ENCODE measurements around the gene CCDC69.
"Not testable (repeated sequence)": the region's sequence is repeated elsewhere in the genome, so short reads cannot be mapped to it uniquely, and the experiment has no call there.

Gene CCDC69

DNA sequence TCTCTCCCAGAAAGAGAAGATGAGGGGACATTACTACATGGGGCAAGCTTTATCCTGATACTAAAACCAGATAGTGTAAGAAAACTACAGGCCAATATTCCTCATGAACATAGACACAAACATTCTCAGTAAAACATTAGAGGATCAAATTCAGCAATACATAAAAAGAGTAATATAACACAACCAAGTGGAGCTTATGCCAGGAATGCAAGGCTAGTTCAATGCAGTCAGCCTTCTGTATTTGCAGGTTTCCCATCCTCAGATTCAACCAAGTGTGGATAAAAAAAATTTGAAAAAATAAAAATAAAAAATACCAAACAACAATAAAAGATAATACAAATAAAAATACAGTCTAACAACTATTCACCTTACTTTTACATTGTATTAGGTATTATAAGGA, 31.3 kb downstream of the CCDC69 start:
- DNase-seq (ENCODE audit: low read depth) = no peak

DNA sequence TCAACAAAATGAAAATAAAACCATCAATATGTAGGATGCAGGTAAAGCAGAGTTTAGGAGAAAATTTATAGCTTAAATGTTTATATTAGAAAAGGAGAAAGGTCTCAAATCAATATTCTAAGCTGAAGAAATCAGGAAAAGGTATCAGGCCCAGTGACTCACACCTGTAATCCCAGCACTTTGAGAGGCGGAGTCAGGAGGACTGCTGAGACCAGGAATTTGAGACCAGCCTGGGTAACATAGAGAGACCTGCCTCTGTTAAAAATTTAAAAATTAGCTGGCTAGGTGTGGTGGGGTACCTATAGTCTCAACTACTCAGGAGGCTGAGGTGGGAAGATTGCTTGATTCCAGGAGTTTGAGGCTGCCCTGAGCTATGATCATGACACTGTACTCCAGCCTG, 32.2 kb downstream of the CCDC69 start:
- no peak for DNase-seq (ENCODE audit: low read depth)

DNA sequence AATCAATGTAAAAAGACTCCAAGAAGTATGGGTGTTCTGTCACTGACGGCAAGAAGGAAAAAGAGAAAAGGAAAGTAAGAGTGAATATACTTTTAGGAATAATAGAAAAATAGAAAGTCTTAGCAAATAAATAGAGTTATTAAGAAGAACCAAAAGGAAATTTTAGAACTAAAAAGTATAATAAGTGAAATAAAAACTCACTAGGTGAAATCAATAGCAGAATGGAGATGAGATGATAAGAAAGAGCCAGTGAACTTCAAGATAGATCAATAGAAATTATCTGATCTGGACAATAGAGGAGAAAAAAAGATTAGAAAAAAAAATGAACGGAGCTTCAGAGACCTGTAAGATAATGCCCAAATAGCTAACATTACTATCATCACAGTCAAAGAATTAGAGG, 34.7 kb downstream of the CCDC69 start:
- DNase-seq (ENCODE audit: low read depth) = no peak

DNA sequence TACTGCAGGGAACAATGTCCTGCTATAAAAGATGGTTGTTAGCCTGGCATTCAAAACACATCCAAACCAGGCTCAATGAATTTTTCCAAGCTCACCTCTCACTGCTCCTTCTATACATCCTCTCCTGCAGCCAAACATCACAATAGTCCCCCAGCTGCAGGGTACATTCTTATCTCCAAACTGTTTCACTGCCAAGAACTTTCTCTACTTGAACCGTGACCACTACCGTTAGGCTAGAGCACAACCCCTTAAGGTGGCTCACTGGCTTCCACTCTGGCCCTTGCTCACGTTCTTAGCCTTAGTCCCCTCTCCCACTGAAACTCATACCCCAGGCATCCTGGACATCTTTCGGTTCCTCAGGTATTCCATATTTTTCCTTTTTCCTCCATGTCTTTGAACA, 37.4 kb downstream of the CCDC69 start:
- DNase-seq (ENCODE audit: low read depth) = no peak

DNA sequence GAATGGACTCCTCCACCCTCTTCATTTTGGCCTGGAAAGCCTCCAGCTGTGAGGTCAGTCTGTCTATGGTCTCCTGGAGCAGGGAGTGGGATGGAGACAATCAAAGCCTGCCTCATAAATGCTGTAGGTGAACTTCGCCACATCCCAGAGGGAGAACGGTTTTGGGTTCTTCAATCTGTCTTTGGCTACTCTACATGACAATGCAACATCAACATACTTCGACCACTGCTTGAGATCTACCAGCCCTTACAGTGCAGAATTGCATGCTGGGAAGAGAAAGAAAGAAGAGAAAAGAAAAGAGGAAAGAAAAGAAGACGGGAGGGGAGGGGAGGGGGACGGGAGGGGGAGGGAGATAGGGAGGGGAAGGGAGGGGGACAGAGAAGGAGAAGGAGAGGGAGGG, 37.8 kb downstream of the CCDC69 start:
- DNase-seq (ENCODE audit: low read depth) = no peak

DNA sequence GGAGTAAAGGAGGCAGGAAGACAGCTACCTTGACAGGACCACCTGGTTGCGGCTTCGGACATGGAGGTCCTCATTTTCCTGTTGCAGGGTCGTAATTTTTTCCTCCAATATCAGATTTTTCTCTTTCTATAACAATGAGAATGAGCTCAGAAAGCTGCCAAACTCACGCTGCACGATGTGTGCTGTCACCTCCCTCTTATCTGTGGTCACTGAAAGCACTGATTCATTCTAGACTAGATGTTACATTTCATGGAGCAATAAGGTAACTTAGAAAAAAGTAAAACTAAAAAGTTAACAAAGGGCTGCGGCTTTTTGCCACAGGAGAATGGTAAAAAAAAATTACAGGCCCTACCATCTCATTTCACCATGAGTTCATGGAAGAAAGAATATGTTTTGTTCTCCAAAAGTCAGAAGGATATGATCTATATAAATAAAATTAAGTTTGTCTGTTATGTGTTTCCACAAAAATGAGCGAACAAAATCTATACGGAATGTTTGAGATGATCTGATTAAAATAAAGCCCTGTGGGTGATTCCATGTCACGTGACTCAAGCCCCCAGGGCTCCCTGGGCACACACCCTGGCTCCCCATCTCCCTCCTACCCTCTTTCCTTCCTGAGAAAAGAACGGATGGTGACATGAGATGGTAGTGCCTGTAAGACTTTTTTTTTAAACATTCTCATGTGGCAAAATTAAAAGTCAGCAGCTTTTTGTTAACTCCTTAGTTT, 39.4 kb downstream of the CCDC69 start:
- no peak for DNase-seq (ENCODE audit: low read depth)

DNA sequence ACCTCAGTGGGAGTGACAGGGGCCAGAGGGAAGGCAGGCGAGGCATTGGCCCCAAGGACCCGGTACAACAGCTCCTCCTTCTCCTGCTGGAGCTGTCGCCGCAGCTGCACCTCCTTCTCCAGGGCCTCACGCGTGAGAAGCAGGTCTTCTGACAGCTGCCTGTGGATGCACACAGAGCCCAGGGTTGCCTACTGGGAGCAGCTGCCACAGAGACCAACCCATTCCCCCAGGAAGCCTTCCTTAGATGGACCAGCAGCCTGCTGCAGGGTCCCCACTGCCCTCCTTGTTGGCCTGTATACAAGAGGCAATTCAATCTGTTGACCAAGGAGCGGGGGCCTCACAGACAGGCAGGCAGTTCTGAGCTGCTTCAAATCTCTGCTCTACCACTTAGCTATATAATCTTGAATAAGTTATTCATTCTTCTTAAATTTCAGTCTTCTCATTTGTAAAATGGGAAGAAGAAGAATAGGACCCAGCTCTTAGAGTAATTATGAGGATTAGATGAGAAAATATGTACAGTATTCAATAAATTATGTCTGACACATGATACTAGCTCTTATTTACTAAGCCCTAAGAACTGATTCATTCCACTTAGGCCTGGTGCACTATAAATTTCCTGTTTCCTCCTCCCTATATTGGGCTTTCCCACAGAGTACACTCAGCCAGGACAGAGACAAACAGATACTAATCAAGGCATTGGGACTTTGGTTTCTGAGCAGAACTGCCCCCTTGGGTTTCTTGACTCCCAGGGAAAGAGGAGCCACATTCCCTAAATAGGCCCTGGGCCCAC, 40.2 kb downstream of the CCDC69 start:
- DNase-seq (ENCODE audit: low read depth) = no peak

DNA sequence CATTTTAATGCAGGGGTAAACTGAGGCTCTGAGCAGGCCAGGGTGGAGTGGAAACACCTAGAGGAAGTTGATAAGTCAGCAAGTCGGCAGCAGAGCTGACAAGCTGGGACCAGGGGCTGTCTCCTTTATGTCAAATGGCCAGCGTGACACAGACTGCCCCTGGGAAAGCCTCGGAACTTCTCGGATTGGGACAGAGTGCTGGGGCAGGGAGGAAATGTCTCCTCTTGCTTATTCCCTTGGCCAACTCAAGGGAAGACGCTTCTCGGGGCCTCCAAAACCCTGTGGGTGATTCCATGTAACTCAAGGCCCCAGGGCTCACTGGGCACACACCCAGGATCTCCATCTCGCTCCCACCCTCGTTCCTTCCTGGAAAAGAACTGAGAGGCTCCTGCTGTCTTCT, 40.9 kb downstream of the CCDC69 start:
- no peak for DNase-seq (ENCODE audit: low read depth)

DNA sequence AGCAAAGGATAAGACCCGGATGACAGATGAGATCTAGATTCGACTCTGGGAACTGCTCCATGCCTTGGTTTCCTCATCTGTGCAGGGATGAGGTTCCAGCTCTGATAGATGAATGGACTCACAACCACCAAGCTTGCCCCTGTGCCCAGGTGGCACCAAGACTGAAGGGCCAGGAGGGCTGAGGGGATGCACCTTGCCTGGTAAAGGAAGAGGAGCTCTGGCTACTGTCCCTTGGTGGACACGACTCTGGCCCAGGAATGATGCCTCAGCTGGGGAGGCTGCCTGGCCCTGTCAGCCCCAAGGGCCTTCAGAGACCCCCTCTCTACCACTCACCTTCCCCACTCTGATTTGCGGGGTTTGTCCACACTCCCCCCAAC, 41.4 kb downstream of the CCDC69 start:
- no peak for DNase-seq (ENCODE audit: low read depth)

DNA sequence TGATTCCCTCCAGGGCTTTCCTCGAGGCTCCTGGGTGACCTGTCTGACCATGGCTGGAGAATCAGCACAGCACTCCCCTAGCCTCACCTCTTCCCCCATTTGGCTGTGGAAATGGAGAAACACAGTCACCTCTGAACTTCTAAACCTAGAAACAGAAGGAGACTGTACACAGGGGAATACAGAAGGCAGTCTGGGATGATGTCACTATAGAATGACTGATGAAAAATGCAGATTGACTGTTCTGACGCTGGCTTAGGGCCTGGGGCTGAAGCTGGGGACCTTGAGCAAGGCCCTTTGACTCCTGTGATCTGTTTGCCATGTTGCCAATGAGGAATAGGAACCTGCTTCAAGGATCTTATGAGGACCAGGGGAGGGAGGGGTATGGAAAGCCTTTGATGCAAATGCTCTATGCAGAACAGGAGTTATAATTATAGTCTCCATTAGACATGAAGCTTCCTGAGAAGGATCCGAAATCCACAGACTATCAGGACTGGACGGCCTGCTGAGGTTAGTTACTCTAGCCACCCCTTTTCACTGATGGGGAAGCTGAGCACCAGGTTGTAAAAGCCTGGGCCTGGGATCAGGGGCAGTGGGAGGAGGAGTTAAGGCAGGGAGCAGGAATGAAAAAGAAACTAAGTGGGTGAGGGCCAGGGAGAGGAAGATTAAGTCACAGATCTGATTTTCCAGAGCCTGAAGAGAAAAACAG, 41.9 kb downstream of the CCDC69 start:
- DNase-seq (ENCODE audit: low read depth) = no peak

DNA sequence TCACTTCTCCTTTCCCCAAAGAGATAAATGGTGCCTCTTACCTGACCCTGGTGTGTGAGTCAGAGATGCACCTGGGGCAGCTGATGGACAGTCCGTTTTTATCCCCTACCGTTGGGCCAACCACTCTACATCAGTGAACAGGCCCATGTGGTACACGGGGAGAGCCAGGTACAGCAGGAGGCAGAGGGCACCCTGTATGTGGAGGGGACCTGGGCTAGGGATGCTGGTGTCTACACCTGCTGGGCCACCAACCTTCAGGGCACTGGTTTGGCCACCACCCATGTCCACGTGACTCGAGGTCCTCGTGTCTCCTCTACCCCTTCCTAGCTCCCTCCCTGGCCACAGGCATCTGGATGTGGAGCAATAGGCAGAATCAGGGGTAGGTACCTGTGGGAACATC, 43.6 kb downstream of the CCDC69 start:
- DNase-seq (ENCODE audit: low read depth) = no peak

DNA sequence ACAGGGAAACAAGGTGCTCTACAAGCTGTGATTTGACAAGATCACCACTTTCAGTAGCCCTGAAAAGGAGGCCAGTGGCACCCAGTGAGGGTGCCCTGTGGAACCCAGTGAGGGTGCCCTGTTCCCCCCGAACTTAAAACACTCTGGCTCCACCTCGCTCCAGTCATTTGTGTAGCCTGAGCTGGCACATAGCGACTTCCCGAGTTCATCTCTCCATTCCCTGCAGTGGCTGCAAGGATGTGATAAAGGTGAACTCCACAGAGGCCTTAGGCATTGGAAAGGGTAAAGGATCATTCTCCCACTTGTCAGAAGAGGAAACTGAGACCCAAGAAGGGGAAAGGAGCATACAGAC, 44.4 kb downstream of the CCDC69 start:
- DNase-seq (ENCODE audit: low read depth) = no peak

DNA sequence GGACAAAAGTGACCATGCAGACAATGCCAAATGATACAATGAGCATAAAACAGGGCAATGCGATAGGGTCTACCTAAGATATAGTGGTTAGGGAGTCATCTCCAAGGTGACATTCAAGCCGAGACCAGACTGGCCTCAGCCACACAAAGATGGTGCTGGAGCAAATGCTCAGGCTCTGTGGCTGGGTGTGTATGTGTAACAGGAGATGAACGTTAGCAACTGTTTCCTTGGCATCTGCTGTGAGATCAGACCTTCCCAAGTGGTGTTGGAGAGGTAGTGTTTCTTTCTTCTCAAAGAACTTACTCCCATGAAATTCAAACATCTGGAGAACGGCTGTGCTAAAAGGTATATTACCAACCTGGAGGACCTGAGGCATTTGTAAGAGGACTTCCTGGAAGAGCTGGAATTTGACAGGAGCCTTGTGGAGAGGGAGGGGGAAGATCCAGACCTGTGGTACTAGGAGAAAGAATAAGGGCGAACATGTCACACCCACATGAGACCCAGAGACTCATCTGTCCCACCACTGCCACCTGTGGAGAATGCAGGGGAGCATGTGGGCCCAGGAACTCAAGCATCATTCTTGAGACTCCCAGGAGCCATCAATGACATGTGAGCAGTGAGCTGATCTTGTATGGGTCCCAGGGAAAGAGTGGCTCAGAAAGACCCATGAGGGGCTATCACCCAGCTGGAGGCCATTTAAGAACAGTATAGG, 45.0 kb downstream of the CCDC69 start:
- no peak for DNase-seq (ENCODE audit: low read depth)

DNA sequence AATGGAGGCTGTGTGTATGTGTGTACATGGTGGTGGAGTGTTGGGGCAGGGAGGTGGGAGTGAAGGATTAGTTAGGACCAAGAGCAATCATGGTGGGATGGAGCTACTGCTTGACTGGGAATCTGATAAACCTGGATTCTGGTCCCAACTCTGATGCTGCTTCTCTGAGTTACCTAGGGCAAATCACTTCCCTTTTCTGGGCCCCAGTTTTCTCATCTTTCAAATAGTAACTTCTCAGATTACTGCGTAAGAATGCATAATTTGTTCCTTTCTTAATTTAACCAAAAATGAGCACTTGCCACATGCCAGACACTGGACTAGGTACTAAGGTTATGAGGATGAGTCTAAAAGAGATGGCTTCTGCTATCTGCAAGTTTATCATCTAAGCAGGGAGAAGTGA, 45.5 kb downstream of the CCDC69 start:
- DNase-seq (ENCODE audit: low read depth) = no peak

DNA sequence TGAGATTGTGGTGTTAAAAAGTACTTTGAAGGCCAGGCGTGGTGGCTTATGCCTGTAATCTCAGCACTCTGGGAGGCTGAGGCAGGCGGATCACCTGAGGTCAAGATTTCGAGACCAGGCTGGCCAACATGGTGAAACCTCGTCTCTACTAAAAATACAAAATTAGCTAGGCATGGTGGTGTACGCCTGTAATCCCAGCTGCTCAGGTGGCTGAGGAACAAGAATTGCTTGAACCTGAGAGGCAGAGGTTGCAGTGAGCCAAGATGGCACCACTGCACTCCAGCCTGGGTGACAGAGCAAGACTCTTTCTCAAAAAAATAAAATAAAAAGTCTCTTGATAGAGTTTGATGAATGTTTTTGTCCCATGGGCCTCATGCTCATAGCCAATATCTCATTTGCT, 47.6 kb downstream of the CCDC69 start:
- not testable (repeated sequence) for DNase-seq (ENCODE audit: low read depth)

DNA sequence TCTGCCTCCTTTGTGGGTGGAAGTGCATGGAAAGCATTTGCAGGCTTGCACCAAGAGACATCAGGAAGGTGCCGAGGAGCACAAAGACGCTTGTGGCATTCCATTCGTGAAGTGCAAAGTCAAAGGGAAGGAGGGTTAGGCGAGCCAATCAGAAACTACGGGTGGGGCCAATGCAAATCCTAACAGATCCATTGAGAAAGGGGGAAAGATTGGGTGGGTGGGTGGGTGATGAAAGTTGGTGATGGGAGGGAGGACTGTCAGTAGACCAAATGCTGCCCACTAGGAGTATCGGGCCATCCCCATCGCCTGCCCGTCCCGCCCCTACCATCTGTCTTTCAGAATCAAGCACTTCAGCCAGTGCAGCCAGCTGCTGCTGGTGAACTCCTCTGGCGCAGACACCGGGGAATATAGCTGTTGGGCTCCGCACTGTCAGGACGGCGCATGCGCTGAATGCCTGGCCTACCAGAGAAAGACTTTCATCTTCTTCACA, 49.2 kb downstream of the CCDC69 start:
- no peak for DNase-seq (ENCODE audit: low read depth)

DNA sequence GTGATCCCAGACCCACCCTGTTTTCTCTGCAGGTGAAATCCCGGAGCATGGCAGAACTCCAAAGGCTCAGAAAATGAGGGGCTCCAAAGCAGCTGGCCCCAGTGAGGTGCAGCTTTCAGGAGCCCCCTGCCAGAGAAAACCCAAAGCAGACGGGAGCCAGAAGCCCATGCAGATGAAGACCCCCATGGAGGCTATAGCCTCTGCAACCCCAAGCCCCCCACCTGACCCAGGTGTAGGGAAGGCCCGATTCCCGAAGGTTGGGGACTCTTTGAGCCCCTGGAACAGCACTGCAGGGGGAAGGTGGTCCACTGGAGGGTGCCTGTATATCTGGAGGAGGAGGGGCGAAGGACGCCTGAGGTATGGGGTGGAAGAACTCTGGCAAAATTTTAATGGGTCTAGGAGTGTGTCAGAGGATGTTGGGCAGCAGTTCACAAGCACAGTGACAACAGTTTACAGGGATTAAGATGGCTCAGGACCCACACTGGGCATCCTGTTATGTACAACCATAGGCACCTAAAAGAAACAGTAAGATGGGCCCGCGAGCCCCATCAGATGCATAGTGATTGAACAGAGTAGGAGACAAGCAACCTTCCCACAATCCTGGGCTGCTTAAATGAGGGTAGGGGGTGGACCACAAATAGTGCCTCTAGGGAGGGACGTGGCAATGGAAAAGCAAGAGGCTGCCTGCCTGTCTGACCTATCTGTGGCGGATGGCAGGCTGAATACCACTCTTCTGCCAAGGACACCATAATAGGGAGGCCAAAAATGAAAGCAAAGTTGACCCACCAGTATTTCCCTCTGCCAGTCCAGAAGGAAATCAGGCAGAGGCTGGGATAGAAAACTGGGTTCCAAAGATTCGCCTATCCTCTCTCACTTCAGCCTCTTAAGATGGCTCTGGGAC, 49.9 kb downstream of the CCDC69 start:
- DNase-seq (ENCODE audit: low read depth) = no peak

DNA sequence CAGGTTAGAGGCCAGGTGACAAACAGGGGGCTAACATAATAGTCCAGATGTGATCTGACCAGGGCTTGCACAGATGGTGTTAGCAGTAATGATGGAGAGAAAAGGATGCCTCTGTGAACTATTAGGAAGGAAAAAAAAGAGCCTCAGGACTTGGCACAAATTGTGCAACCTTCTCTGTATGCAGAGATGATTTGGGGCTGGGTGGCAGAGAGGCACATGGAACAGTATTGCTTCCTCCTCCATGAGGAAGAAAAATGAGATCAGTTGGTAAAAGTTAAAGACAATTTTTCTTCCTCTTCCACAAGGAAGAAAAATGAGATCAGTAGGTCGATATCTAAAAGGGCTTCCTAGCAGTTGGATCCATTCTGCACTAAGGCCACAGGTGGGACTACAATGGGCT, 52.4 kb downstream of the CCDC69 start:
- no peak for DNase-seq (ENCODE audit: low read depth)

DNA sequence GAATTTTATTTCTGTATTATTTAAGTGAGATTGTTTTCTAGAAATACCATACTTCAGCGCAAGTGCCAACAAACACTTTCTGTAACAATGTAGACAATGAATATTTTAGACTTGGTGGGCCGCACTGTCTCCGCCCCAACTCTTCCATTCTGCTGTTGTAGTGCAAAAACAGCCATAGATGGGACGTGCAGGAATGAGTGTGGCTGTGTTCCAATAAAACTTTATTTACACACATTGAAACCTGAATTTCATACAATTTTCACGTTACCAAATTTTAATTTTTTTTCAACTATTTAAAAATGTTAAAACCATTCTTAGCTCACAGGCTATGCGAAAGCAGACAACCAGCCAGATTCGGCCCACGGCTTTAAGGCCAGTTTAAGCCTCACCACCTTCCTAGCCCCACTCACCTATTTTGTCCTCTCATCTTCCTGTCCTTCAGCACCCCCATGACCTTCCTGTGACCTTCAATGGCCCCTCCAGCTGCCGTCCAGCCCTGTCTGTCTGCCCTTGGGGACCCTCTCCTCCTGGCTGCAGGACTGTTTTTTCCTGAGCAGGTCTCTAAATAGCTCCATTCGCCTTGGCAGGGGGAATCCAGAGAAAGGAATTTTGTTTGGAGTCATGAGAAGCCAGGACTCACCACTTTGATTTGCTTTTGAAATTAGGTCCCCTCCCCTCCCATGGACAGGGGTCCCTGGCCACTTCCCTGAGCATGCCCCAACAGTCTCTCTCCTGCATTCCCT, 55.1 kb downstream of the CCDC69 start:
- DNase-seq (ENCODE audit: low read depth) = no peak

DNA sequence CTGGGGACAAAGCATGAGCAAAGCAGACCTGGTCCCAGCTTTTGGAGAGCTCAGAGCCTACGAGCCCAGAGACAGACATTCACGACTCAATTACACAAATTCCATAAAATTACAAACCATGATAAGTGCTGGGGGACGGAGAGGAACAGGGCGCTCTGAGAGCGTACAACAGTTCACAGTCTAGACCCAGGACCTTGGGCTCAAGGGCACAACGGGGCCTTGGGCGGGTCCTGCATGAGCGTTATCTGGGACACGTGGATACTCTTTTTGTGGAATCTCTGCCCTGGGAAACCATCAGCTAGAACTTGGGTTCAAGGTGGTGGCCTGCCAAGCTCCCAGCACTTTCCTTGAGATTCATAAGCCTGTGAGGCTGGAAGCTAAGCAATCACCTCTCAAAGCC, 56.9 kb downstream of the CCDC69 start:
- no peak for DNase-seq (ENCODE audit: low read depth)

Data from fibroblast of the conjunctiva (primary cell).